Transverse colon (tissue), 4 donors: ENCODE results near the gene CPEB4.

Experiments used
- CTCF ChIP-seq, 5 experiments: fragments of 200-600 bp in 3 of 5; fragments of 450-650 bp in 2 of 5; sonication (generic) in 3 of 5; IDR thresholded peaks; 1 replicate in 2 of 5; 2 replicates in 3 of 5; pipeline ENCODE4 v1.5.1; 2016 to 2017; ENCODE audit warnings: antibody characterized with exemption in 5 of 5, inconsistent platforms in 3 of 5, mild to moderate bottlenecking in 2 of 5, moderate library complexity in 1 of 5
- POLR2A ChIP-seq: fragments of 450-650 bp; IDR thresholded peaks from one replicate; pipeline ENCODE4 v1.6.1; 2016; ENCODE audit warnings: antibody characterized with exemption, mild to moderate bottlenecking, moderate library complexity
- POLR2AphosphoS5 ChIP-seq, 3 donors: sonication (generic); formaldehyde crosslinking; IDR thresholded peaks; one replicate each; pipeline ENCODE4 v1.6.1; 2016; ENCODE audit warnings: antibody characterized with exemption in 3 of 3

- TF ChIP-seq CTCF (IDR thresholded peaks at IDR 0.05) = no peak
- TF ChIP-seq POLR2A = no peak
- no peak for TF ChIP-seq POLR2AphosphoS5 (IDR thresholded peaks at IDR 0.05)
Measured at GRCh38 chr5:173910215-173910614, 22.1 kb downstream of the CPEB4 start.
